BJ (cell line): Measurements from ENCODE around the gene ARMCX6. TPM values are rescaled to one million over a fixed set of nuclear protein-coding genes. Genes with fewer than 3 reads are reported as not detected.
"Not testable (repeated sequence)": the region's sequence is repeated elsewhere in the genome, so short reads cannot be mapped to it uniquely, and the experiment has no call there.

Experiments
- CTCF ChIA-PET: fragments of 350-600 bp; formaldehyde crosslinking; extraction: SDS; loops from one replicate; lab custom pipeline; 2021; ENCODE audit warnings: antibody characterized with exemption, inconsistent platforms; lab: Yijun Ruan, JAX
- POLR2A ChIA-PET: fragments of 300-600 bp; sonication (Branson Sonifier 250); formaldehyde crosslinking; extraction: SDS; loops from one replicate; lab custom pipeline; 2021; ENCODE audit warnings: antibody characterized with exemption; lab: Charles Lee
- DNase-seq: peaks from one replicate; pipeline ENCODE4 v3.0.0-alpha.2; 2011; ENCODE audit warnings: low read depth
- H3K27me3 ChIP-seq: 2 replicates; pipeline ENCODE4 v1.6.0; 2011; ENCODE audit warnings: low read length; ENCODE audit not compliant: control insufficient read depth, insufficient read depth
- H3K36me3 ChIP-seq: 2 replicates; pipeline ENCODE4 v1.5.1; 2011; ENCODE audit warnings: low read length; ENCODE audit not compliant: control insufficient read depth, insufficient read depth
- H3K4me3 ChIP-seq: 2 replicates; pipeline ENCODE4 v1.5.1; 2011; ENCODE audit warnings: low read depth, mild to moderate bottlenecking, control low read depth, low read length
- CTCF ChIP-seq: IDR thresholded peaks from 2 replicates; pipeline ENCODE4 v1.5.1; 2011; ENCODE audit warnings: low read depth, mild to moderate bottlenecking, control low read depth, inconsistent platforms, low read length, moderate library complexity; ENCODE audit not compliant: insufficient read depth
- polyA plus RNA-seq: library from polyadenylated mRNA; depleted of rRNA; stranded (reverse); fragments of >200 nt; gene quantifications from 2 replicates; pipeline ENCODE4 v1.2.3, GENCODE V29; 2011; rRNA removed
- small RNA-seq: library from RNA; depleted of rRNA; stranded (forward); fragments of <200 nt; gene quantifications from one replicate; pipeline ENCODE3, GENCODE V24; 2012; ENCODE audit warnings: low replicate concordance, low read depth; ENCODE audit not compliant: insufficient read length

Gene ARMCX6
- polyA plus RNA-seq, 1 experiment = 64.4 TPM

GRCh38 chrX:101605146-101605545, 12.7 kb downstream of the ARMCX6 start:
- H3K27me3 ChIP-seq = no peaks in the 10 kb centered on the region; the same call in 1 of the 2 replicates
- H3K4me3 ChIP-seq = no peak overlapping the region
- CTCF ChIA-PET = interaction anchor here (1.2 kb wide), 1 partner anchor 8 kb away, joined by 3 read pairs; no protein-coding TSS in a partner anchor
- DNase-seq = no peak
- no peaks in the 10 kb centered on the region for H3K36me3 ChIP-seq
- TF ChIP-seq CTCF = no peak
- POLR2A ChIA-PET = no interaction called here

- ChIA-PET POLR2A (no interaction called here), CTCF (no interaction called here)
- no peak for TF ChIP-seq CTCF
- DNase-seq = peak; percentile 30
- H3K36me3 ChIP-seq = no peaks in the 10 kb centered on the region
- no peaks in the 10 kb centered on the region; the same call in 1 of the 2 replicates for H3K27me3 ChIP-seq
- H3K4me3 ChIP-seq = no peak overlapping the region
Observed at GRCh38 chrX:101602077-101602476, 15.7 kb downstream of the ARMCX6 start.

- H3K36me3 ChIP-seq, CTCF ChIA-PET, POLR2A ChIA-PET, H3K27me3 ChIP-seq, DNase-seq, H3K4me3 ChIP-seq: not testable (repeated sequence)
Observed at GRCh38 chrX:101599592-101599991, 18.2 kb downstream of the ARMCX6 start.

GRCh38 chrX:101595739-101596419, 21.9 kb downstream of the ARMCX6 start:
- DNase-seq = no peak
- CTCF ChIA-PET = interaction anchor here (1.1 to 2.6 kb wide), 2 partner anchors 163 to 207 kb away, joined by 3 to 14 read pairs; no protein-coding TSS in a partner anchor
- TF ChIP-seq CTCF = peak; percentile 64
- Histone ChIP-seq H3K27me3 (no peaks in the 10 kb centered on the region), H3K36me3 (no peaks in the 10 kb centered on the region), H3K4me3 (no peak overlapping the region)
- POLR2A ChIA-PET = no interaction called here

Small RNAs within 50 kb of the gene (small RNA-seq; reads per million reads assigned to genes)
- gene RNU6-30P = not detected

Other genes starting within 250 kb of the ARMCX6 start
- not detected in 2 replicates for gene BTK, start 231.8 kb downstream of the ARMCX6 start, polyA plus RNA-seq
- 1,079 and 2,002 TPM in 2 replicates for gene RPL36A, start 227.0 kb downstream of the ARMCX6 start, polyA plus RNA-seq
- gene GLA, start 210.1 kb downstream of the ARMCX6 start, polyA plus RNA-seq = 28.4 and 29.2 TPM in 2 replicates
- 17.9 and 37.4 TPM in 2 replicates for gene HNRNPH2, start 209.8 kb downstream of the ARMCX6 start, polyA plus RNA-seq
- 2.5 and 3.6 TPM in 2 replicates for gene ARMCX4, start 132.5 kb downstream of the ARMCX6 start, polyA plus RNA-seq
- 18.9 and 20.9 TPM in 2 replicates for gene ARMCX1, start 67.5 kb downstream of the ARMCX6 start, polyA plus RNA-seq
- gene ARMCX3, start 5.2 kb upstream of the ARMCX6 start, polyA plus RNA-seq = 43.3 and 59.3 TPM in 2 replicates
- 54.5 and 73.7 TPM in 2 replicates for gene ARMCX2, start 41.9 kb upstream of the ARMCX6 start, polyA plus RNA-seq